PFSK-1 (cell line): ENCODE results near the gene PIK3CD.

Source experiments
- FOXP2 ChIP-seq: optimal IDR thresholded peaks from 2 replicates; pipeline ENCODE3; 2011; ENCODE audit warnings: borderline replicate concordance, control low read depth, inconsistent platforms; ENCODE audit not compliant: insufficient read depth; ENCODE audit errors: extremely low read length, extremely low read depth
- POLR2AphosphoS5 ChIP-seq: IDR thresholded peaks from 2 replicates; pipeline ENCODE4 v1.6.1; 2012; ENCODE audit warnings: low read depth, mild to moderate bottlenecking, control low read depth, low read length, moderate library complexity
- SIN3A ChIP-seq: IDR thresholded peaks from 2 replicates; pipeline ENCODE4 v1.6.1; 2012; ENCODE audit warnings: mild to moderate bottlenecking, low read length, moderate library complexity, borderline replicate concordance; ENCODE audit not compliant: insufficient read depth
- TAF1 ChIP-seq: IDR thresholded peaks from 2 replicates; pipeline ENCODE4 v1.6.1; 2012; ENCODE audit warnings: low read length, control low read depth, borderline replicate concordance; ENCODE audit not compliant: insufficient read depth
- TF ChIP-seq, protein P1 (sequence below), 2 experiments: IDR thresholded peaks; 2 replicates each; pipeline versions ENCODE4 v1.6.1 to v1.8.0; 2011 to 2012; ENCODE audit warnings: low read depth in 2 of 2, low read length in 2 of 2, control low read depth in 1 of 2, inconsistent platforms in 1 of 2, mild to moderate bottlenecking in 1 of 2, moderate library complexity in 1 of 2; ENCODE audit not compliant: insufficient read depth in 1 of 2

PIK3CD gene

DNA sequence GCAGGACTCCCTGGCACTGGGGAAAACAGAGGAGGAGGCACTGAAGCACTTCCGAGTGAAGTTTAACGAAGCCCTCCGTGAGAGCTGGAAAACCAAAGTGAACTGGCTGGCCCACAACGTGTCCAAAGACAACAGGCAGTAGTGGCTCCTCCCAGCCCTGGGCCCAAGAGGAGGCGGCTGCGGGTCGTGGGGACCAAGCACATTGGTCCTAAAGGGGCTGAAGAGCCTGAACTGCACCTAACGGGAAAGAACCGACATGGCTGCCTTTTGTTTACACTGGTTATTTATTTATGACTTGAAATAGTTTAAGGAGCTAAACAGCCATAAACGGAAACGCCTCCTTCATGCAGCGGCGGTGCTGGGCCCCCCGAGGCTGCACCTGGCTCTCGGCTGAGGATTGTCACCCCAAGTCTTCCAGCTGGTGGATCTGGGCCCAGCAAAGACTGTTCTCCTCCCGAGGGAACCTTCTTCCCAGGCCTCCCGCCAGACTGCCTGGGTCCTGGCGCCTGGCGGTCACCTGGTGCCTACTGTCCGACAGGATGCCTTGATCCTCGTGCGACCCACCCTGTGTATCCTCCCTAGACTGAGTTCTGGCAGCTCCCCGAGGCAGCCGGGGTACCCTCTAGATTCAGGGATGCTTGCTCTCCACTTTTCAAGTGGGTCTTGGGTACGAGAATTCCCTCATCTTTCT, 75.5 kb downstream of the PIK3CD start:
- TF ChIP-seq, protein P1, sequence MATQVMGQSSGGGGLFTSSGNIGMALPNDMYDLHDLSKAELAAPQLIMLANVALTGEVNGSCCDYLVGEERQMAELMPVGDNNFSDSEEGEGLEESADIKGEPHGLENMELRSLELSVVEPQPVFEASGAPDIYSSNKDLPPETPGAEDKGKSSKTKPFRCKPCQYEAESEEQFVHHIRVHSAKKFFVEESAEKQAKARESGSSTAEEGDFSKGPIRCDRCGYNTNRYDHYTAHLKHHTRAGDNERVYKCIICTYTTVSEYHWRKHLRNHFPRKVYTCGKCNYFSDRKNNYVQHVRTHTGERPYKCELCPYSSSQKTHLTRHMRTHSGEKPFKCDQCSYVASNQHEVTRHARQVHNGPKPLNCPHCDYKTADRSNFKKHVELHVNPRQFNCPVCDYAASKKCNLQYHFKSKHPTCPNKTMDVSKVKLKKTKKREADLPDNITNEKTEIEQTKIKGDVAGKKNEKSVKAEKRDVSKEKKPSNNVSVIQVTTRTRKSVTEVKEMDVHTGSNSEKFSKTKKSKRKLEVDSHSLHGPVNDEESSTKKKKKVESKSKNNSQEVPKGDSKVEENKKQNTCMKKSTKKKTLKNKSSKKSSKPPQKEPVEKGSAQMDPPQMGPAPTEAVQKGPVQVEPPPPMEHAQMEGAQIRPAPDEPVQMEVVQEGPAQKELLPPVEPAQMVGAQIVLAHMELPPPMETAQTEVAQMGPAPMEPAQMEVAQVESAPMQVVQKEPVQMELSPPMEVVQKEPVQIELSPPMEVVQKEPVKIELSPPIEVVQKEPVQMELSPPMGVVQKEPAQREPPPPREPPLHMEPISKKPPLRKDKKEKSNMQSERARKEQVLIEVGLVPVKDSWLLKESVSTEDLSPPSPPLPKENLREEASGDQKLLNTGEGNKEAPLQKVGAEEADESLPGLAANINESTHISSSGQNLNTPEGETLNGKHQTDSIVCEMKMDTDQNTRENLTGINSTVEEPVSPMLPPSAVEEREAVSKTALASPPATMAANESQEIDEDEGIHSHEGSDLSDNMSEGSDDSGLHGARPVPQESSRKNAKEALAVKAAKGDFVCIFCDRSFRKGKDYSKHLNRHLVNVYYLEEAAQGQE (IDR thresholded peaks at IDR 0.05; ENCODE audit: insufficient read depth in 1 of 2, low read depth in 2 of 2, low read length in 2 of 2), result no peak
- TF ChIP-seq TAF1, result no peak
- no peak for TF ChIP-seq POLR2AphosphoS5
- TF ChIP-seq FOXP2, result no peak
- no peak for TF ChIP-seq SIN3A

DNA sequence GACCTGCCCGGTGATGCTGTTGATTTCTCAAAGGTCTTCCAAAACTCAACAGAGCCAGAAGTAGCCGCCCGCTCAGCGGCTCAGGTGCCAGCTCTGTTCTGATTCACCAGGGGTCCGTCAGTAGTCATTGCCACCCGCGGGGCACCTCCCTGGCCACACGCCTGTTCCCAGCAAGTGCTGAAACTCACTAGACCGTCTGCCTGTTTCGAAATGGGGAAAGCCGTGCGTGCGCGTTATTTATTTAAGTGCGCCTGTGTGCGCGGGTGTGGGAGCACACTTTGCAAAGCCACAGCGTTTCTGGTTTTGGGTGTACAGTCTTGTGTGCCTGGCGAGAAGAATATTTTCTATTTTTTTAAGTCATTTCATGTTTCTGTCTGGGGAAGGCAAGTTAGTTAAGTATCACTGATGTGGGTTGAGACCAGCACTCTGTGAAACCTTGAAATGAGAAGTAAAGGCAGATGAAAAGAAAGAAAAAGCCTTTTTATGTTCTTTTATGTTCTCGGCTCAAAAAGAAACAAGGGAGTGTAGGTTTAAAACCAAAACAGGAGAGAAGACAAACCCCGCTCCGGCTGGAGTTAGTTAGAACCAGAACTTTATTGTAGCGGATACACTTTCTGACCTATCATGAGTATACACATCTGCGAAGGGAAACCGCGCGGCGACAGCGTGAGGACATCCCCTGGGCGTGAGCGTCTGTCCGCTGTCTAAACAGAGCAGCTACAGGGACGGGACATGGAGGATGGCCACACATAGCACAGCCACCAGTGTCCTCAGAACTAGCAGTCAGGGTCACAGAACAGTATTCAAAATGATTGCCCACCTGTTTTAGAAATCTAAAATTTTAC, 77.1 kb downstream of the PIK3CD start:
- TF ChIP-seq TAF1, result no peak
- TF ChIP-seq, protein P1 (IDR thresholded peaks at IDR 0.05; ENCODE audit: insufficient read depth in 1 of 2, low read depth in 2 of 2, low read length in 2 of 2), result no peak
- no peak for TF ChIP-seq POLR2AphosphoS5
- no peak for TF ChIP-seq SIN3A
- no peak for TF ChIP-seq FOXP2

DNA sequence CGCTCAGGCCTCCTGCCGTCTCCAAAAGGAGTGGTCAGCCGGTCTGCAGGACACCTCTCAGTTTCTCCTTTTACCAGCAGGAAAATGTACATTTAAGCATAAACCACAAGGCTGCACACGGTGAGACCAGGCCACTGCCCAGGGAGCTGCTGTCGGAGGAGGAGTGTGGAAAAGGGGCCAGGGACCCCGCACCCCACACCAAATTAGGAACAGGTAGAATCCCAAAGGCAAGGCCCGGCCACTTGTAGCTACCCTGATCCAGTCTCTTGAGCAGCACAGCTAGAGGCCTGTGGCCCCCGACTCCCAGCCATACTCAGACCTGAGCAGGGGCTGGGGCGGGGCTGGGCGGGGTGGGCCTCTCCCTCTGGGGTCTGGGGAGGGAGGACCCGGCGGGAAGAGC, 78.0 kb downstream of the PIK3CD start:
- TF ChIP-seq POLR2AphosphoS5, result no peak
- TF ChIP-seq FOXP2, result no peak
- TF ChIP-seq SIN3A, result no peak
- TF ChIP-seq TAF1, result no peak
- TF ChIP-seq, protein P1 (IDR thresholded peaks at IDR 0.05; ENCODE audit: insufficient read depth in 1 of 2, low read depth in 2 of 2, low read length in 2 of 2), result no peak

DNA sequence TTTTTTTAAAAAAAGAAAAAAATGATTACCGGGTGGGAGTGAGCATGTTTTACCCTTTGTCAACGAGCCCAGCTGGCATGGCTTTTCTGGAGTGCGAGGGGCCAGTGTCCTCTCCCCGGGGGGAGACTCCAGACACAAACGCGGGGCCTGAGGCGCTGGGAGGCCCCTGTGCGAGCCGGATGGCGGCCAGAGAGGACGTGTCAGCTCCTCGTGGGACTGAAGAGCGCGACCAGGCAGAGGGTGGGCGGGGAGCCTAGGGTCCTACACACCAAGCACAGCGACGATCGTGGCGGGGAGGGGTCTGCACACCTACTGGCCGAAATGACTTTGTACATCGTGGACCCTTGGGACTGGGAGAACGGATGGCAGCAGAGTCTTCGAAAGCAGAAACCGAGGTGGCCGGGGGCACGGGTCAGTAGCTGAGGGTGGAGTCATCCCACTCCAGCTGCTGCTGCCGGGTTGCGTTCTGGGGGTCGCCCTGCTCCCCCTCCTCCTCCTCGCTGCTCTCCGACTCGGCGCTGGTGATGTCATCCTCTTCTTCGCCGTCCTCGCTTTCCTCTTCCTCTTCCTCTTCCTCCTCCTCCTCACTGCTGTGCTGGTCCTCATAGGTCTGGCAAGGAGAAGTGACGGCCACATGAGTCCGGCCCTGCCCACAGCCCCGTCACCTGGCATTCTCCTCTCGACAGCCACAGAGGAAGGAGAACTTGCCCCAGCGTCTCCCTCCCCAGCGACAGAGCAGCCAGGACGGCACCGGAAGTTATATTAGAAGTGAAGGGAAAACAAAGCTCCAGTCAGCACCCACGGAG, 78.8 kb downstream of the PIK3CD start:
- TF ChIP-seq SIN3A (no peak), POLR2AphosphoS5 (no peak), FOXP2 (no peak), TAF1 (no peak)
- TF ChIP-seq, protein P1 (IDR thresholded peaks at IDR 0.05; ENCODE audit: insufficient read depth in 1 of 2, low read depth in 2 of 2, low read length in 2 of 2), result no peak
